A549 treated with AZD9567 at 1 μM for 4 hours (cell line): ENCODE measurements around the gene KCNK2. TPM values are rescaled to one million over a fixed set of nuclear protein-coding genes. Genes with fewer than 3 reads are reported as not detected.

ENCODE experiments used
- total RNA-seq: library from RNA; stranded (reverse); fragments of 200-300 nt; extraction: Qiagen RNA extraction; gene quantifications from 5 replicates; pipeline ENCODE4 v1.2.3, GENCODE V29; 2022; ENCODE audit not compliant: insufficient read depth

KCNK2 gene
- 0.10 TPM in 2 of 5 replicates, not detected in the others for total RNA-seq

GRCh38 chr1:215082532-215083382, at the start of gene KCNK2:
TSS of gene KCNK2 (plus strand) at chr1:215082737. CDS start at chr1:215083386, 649 bp downstream.

